Stimulated activated CD8-positive, alpha-beta memory T cell treated with anti-CD3 and anti-CD28 coated beads, Interleukin-4, amount 100 ng/mL, for 4 hours (primary cell): ENCODE results near the gene HCN4.
"Not testable (repeated sequence)": the region's sequence is repeated elsewhere in the genome, so short reads cannot be mapped to it uniquely, and the experiment has no call there.

ENCODE experiments used
- DNase-seq, 2 donors: peaks; one replicate each; pipeline ENCODE4 v3.0.0-alpha.2; 2020; ENCODE audit warnings: low read depth in 2 of 2, low spot score in 1 of 2

HCN4 gene

DNA sequence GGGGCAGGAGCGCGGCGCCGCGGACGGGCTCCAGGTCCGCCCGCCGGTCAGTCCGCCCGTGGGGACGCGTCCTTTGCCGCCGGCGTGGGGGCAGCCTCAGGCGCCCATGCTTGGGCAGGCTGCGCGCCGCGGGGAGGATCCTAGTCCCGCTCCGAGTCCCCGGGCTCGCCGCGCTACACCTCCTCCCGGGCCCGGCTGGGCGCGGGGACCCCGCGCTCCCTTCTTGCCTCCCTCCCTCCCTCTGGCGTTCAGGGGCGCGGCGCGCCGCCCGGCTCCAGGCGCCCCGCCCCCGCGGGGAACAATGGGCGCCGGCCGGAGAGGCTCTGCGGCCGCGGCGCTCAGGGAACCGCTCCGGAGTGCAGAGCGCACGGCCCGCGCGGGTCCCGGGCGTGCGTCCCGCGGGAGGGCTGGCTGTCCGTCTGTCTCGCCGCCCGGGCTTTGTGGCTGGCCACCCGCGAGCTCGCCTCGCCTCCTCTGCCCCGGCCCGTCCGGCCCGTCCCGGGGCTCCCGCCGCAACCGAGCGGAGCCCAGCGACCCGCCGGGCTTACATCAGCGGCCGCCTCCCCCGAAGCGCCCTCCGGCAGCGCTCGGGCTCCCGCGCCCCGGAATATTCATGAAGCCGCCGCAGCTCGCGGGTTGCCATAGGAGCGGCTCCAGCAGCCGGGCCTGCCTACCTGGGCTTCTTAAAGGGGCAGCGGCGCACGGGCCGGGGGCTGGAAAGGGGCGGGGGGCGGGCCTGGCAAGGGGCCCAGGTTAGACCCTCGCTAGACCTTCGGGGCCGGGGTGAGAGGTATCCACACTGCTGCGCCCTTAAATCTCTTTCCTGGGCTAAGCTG is at the start of gene HCN4:
TSS of gene HCN4 (minus strand) at position 658 of the 836 bp plus-strand sequence. CDS start 688 bp downstream, outside the sequence.
- DNase-seq: no peak

DNA sequence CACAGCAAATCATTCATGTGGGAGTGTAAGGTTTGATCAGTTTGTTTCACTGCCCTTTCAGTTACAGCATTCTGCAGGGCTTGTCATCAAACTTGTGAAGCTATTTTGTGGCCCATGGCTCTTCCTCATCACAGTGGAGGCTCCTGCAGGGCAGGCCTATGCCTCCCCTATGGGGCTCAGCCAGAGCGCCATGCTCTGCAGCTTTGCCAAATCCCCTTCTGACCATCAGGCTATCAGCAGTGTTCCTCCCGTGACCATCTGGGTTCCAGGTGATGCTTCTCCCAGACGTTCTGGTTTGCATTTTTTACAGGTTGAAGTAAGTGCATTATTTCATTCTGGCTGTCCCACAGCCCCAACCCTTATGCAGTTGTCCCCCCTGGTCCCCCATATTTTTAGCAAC is 46.1 kb upstream of the HCN4 start:
- no peak for DNase-seq

DNA sequence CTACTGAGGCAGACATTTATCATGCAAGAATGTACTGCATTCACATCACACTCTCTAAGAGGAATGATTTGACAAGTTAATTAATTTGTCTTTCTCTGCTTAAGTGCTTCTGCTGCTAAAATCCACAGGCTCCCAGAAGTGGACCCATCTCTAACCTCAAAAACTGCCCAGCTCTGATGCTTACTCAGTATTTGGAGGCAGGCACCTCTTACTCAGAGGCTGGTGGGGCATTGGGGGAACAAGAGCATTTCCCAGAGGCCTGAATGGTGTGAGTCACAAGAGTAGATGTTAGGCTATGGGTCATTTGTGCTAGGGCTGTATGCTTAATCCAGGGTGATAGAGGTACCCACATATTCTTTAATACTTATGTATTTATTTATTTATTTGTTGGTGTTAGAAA is 34.4 kb upstream of the HCN4 start:
- no peak for DNase-seq

DNA sequence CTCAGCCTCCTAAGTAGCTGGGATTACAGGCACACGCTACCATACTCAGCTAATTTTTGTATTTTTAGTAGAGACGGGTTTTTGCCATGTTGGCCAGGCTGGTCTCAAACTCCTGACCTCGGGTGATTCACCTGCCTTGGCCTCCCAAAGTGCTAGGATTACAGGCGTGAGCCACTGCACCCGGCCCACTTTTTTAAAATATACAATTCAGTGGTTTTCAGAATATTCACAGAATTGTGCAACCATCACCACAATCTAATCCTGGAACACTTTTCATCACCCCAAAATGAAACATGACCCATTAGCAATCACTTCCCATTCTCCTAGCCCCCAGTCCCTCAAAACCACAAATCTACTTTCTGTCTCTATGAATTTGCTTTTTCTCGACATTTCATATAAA is 31.5 kb upstream of the HCN4 start:
- DNase-seq: not testable (repeated sequence)

DNA sequence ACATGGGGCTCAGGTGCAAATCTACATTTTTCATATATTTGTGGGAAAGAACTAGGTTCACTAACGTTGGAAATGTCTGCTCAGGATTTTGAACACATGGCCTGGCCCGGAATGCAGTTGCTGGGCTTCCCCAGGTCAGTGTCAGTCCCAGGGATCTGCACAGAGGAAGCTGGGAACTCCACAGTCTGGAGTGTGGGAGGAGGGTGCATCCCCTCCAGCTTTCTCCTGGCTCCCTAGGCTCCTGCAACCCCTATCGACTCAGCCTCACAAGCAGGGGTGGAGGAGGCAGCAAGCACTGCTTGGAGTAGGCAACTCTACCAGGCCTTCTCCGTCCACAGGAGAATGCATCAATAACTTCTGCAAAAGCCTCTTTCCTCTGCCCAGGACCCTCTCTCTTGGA is 30.1 kb upstream of the HCN4 start:
- DNase-seq: no peak

DNA sequence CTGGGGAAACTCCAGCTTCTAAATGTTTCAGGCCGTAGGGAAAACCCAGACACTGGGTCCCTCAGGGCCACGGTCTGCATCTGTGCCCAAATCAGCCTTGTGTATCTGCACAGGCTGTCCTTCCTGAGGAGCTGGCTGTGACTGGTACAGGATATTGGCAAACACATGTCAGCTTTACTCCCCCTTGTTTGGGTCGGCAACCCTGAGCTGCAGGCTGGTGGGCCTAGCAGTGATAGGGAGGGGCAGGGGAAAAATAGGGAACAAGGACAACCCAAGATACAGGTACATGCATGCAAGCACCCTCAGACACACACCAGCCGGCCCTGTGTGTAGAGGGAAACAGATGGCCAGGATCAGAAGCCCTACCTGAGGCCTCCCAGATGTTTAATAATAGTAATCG is 28.7 kb upstream of the HCN4 start:
- DNase-seq: no peak

DNA sequence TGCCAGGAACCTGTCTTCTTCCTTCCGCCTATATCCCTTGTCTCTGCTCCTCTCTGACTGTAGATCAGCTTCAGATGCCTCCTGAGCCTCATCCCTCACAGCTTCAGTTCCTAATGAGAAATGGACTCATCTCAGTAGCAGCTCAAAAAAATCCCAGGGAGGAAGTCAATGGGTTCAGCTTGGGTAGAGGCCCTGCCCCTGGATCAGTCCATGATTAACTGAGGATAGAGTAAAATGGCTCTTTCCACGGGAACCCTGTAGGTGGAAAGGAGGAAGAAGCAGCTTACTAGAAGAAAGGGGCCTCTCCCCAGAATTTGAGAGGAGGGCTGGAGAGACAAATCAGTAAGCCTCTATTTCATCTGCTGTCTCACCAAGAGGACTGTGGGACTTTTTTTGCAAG is 26.9 kb upstream of the HCN4 start:
- no peak for DNase-seq

DNA sequence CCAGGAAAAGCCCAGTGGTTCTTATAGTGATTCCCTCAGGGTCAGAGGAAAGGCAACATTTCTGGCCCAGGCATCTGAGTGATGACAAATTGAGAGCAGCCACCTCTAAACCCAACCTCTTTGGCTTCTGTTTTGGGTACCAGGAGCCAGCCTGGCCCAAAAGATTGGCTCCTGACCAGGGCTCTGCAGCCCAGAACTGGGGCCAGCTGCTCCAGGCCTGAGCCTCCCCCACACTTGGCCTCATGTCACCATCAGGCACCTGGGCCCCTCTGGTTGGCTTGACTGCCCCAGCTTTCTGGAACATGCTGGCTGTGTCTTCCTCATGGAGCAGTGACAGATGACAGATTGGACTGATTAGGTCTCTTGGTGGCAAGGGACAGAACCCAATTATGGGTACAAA is 26.0 kb upstream of the HCN4 start:
- DNase-seq: no peak

DNA sequence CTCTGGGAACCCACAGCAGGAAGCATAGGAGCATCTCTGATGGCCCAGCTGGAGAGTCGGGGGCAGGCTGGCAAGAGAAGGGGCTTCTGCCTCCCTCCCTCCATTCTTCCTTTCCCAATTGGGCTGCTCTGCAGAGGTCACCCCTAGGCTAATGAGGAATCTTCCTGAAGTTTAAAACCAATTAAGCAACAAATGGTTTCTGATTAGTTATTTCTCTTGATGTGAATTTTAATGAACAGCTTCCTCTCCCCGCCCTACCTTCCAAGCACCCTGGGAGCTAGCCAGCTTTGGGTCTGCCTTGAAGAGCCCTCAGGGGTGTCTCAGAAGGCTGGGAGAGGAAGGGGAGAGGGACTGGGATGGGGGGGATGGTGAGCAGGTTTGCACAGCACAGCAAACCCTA is 24.6 kb upstream of the HCN4 start:
- DNase-seq: no peak

DNA sequence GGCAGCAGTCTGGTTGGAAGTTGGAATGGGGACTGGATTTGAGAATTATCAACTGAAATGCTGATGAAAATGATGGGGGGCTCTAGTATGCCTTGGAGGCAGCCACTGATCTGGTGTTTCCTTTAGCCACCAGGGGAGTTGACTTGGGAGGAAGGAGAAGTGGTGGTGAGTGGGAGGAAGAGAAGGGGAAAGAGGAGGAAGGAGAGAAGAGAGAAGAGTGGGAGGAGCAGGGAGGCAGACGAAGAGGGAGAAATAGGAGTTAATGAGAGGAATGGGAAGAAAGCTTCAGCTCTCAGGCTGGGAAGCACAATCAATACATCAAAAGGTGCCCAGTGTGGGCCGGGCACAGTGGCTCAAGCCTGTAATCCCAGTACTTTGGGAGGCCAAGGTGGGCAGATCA is 23.3 kb upstream of the HCN4 start:
- no peak for DNase-seq

DNA sequence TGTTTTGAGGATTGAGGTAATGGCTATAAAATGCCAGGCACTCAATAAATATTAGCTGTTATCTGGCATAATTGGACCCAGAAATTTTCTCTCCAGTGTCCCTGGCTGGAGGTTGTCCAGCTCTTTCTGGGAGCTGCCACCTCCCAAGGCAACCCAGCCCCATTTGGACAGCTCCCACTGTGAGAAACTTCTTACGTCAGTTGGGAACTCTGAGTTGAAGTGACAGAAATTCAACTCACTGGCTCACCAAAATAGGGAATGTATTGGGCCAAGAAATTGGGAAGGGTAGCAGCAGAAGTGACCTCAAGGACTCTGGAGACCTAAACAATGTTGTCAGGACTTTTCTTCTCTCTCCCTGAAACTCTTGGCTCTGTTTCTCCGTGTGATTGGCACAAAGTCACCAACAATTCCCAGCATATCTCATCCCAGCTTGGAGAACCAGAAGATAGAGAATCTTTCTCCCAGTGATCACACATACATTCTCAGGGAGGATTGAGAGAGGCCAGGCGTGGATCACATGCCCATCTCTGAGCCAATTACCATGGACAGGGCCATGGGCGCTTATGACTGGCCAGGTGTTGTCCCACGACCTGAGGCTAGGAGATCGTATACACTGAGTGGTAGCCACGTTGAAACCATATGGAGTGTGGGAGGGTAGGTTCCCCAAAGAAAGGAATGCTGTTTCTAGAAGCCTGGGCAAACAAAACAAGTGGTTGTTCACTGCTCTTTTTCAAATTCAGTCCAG is 22.5 kb upstream of the HCN4 start:
- no peak for DNase-seq

DNA sequence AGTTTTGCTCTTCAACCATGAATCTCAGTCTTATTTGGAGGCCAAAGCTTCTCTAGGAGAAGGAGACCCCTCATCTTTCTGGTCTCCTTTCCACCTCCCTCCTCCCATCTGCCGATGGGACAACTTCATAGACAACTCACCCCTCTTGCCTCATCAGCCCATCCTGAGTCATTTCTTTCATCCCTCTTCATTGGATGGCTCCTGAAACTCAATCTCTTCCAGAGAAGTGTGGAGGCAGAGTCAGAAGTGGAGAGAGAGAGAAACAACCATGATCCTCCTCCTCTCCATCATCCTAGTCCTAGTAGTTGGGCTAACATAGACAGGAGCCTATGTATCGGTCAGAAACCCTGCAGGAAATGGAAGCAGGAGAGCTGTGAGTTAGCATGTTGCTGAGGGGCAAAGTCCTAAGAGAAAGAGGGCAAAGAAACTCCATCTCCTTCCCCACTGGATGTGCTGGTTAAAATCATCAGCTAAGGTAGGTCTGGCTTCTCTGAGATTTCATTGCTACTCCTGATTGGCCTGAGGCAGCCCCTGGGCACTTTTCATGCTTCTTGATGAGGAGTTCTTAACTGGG is 21.3 kb upstream of the HCN4 start:
- no peak for DNase-seq

DNA sequence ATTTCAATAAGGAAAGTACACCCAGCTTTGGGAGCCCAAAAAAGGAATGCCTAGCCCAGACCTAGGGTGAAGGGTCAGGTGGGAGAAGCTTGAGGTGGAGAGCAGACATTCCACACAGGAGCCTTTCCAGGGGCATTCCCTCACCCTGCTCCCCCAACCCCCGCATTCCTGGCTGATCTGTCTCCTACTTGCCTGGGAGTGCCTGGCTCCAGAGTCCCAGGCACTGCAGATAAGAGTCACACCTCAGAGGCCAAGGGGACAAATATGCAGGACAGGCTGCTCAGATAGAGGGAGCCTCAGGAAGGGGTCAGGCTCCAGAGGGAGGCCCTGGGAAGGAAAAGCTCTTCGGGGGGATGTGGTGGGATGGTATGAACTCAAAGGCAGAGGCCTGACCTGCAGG is 20.8 kb upstream of the HCN4 start:
- DNase-seq: no peak

DNA sequence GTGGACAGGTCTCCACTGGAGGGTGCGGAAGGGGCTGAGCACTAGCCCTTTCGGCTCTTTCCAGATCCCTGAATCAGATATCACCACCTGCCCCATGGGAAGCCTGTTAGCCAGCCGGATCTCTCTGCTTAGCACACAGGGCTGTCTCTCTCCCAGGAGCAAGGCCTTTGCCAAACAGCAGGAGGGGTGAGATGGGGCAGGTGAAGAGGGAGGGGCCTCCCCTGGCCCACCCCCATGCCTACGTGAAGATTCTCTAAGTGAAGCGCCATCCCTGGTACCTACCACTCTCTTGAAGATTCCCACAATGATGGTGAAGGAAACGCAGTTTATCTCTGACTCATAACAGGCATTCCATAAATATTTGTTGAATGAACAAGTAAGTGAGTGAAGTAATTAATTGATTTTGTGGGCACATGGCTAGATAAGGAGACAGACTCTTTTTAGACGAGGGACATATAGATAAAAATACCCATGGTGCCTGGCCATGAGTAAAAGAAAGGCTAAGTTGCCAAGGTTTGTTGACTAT is 19.6 kb upstream of the HCN4 start:
- DNase-seq: no peak

DNA sequence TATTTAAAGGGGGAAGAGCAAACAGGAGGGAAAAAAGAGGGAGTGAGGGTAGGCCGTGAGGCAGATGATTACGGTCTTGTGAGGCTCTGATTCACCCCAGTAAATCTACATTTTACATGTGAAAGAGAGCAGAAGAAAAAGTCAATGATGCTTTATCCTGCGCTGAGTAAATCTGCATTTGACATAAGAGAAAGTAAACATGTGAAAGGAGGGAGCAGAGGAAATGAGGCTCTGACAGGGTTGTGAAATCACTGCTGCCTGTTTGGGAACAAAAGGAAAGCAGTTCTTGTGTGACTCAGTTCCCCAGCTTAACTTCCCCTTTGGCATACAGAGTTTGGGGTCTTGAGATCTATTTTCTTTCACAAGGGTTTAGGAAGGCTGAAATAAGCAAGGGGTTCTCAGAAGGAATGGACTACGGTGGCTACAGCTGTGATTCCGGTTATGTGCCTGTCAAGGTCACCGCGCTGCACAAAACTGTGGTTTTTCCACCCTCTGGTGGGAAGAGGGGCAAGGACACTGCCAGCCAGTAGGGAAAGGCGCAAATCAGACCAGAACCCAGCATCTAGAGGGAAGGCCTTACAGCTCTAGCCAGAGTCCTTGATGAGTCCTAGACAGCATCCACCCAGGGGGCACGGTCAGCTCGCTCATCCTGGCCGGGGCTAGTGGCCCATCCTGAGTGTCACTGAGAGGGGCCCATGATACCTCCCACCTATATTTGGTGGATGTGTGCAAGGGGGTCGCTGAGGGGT is 18.9 kb upstream of the HCN4 start:
- no peak for DNase-seq

DNA sequence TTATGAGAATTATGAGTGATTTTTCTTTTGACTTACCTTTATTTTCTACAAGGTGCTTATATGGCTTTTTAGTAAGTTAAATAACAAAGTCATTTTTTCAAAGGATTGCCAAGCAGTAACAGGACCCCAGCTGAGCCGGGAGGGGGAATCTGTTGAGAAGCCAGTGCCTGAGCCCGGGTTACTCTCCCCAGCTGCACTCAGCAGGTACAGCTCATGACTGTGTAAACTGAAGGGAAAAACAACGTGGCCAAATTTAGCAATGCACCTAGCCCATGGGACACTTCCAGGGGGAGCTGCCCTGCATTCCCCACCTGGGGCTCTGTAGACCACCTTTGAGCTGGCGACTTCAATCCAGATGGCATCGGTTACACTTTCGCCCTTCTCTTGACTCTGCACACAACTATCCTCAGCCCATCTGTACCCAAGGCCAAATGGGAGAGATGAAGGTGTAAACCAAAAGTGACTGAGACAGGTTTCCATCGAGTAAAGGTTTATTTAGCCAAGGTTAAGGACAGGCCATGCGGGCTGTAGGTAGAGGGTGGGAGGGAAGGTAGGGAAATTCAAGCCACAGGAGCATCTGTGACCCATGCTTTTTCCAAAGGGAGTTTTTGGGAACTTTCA is 18.2 kb upstream of the HCN4 start:
- no peak for DNase-seq

DNA sequence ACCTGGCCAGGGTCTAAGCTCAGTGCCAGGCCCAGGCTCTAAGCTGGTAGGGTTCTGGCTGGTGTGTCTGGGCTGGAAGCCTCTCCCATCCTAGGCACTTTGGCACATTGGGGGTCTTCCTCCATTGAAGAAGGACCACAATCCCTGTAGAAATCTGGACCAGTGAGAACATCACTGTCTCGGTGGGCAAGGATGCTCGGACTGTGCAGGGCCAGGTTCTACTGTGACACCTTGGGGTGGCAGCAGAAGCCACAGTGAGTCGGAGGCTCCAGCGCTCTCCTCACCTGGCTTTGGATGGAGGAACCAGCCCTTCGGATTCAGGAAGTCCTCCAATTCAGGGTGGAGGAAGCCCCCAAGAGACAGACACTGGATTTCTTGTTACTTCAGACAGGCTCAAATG is 17.5 kb upstream of the HCN4 start:
- DNase-seq: no peak

DNA sequence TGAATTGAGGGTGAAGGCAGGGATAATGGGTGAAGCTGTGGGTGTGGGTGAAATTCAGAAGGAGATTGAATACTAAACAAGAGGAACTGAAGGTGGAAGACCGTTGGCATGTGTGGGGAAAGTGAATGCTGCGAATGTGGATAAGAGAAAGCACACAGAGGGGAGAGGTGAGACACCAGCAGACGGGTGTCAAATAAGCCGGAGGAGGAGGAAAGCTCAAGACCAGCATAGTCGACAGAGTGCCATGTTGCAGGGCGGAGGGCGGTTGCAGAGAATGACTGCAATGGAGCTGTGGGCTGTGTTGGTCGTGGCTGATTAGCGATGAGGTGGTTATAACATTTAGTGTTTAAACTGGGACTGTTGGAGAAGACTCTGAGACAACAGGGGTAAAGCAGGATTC is 16.4 kb upstream of the HCN4 start:
- DNase-seq: no peak

DNA sequence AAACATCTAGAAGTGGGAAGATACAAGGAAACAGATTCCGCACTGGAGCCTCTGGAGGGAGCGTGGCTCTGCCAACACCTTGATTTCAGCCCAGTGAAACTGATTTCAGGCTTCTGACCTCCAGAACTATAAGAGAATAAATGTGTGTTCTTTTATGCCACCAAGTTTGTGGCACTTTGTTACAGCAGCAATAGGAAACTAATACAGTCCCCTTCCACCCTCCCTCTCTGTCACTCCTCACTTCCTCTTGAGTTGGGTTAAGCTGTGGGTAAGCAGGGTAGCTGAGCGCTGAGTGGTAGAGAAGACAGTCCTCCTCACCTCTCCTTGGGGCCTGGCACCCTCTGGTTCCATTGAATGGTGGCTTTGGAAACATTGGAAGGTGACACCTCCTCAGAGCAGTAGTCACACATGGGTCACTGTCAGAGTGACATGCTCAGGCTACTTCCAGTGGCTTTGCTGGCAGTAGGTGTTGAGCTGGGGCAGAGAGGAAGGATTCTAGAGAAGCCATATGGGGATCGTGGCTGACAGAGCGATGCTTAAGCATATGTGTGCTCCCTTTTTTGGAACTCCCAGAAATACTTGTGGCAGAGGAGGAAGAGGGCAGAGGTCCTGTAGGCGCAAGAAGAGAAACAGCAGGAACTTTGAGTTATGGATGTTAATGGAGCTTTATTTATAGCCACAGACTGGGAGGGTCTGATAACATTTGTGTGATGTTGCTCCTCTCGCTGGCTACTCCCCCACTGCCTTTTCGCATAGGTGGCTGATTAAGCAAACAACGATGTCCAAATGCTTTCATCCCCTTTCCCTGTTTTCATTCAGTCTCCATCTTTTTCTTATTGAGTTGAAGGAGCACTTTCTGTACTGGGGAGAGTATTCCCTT is 14.8 kb upstream of the HCN4 start:
- DNase-seq: no peak

DNA sequence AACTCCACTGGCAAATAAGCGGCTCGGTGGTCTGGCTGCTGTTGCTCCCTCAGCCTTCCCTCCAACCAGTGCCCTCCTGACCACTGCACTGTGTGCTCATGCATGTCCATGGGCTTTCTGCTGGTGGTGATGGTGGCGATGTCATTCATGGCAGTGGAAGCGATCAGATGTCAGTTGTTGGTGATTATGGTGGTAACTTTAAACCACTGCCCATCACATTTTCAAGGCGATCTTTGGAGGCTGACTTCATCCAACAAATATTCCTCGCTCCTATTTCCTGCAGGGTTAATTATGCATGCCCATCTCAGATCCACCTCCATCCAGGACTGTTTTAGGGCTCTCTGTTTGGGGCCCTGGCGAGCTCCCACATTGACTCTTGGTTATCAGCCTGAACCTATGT is 13.4 kb upstream of the HCN4 start:
- DNase-seq: no peak
